Activated T-helper 1 cell treated with Interleukin-2 at 50 U/mL for 16 hours (primary cell): ENCODE measurements around the gene UBE2QL1.

Experiments used
- DNase-seq: peaks from one replicate; pipeline ENCODE4 v3.0.0-alpha.2; 2020; ENCODE audit warnings: low read depth

Gene UBE2QL1

DNA sequence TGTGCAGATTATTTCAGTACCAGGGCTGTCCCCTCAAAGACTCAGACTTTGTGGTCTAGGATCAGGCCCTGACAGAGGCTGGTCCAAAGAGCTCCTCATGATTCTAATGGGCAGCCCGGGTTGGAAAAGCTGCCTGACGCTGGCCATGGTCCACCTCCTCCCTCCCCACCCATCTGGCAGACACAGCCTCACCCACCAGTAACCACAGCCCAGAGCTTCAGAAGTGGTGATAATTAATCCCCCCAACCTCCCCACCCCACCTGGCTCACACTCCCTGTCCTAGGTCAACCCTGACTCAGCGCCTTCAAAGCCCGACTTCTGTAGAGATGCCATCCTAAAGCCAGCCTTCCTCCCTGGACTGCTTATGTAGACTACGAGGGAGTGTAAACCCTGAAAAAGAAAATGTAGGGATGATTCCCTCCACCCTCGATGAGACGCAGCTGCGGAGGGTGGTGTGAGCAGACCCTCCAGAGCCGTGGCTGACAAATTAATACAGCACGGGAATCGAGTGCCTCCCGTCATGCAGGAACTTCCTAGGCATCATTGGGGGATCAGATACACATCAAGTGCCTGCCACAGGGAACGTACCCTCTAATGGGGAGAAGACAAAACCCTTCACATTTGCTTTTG, 7.0 kb downstream of the UBE2QL1 start:
- no peak for DNase-seq

DNA sequence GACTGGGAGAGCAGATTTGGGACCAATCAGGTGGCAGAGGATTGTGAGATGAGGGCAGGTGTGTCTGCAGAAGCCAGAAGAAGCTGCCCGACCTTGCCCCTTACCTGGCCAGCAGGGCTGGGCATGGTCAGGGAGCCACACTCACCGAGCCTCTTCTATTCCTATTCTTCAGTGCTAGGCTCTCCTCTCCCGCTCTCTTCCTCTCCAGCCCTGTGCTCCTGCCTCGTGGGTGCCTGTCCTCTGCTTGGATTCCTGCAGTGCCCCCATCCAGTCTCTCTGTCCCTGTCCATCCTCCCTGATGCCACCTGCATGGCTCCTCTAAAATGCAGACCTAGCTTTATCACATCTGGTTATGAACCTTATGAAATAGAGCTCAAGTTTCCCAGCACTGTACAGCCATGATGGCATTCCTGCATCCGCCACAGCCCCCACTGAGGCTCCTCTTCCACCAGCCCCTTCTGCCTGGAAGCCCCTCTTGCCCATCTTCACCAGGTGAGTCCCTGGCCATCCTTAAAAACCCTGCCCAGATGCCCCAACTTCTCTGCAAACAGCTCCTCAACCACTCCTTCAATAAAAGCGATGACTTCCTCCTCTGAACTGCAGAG, 8.2 kb downstream of the UBE2QL1 start:
- DNase-seq = no peak

DNA sequence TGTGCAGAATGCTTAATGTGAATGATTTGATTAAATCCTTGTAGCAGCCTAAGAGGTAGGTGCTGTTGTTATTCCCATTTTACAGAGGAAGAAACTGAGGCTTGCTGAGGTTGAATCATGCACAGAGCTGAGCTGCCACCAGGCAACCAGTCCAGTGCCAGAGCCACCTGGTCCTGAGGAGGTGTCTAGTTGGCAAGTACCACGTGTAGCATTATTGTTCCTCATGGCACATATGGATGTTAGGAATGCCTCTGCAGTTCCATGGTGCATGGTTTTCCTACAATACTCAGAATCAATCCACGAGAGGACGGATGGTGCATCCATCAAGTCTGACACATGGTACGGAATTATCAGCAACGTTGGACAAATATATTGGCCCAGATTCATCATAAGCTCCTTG, 8.9 kb downstream of the UBE2QL1 start:
- no peak for DNase-seq

DNA sequence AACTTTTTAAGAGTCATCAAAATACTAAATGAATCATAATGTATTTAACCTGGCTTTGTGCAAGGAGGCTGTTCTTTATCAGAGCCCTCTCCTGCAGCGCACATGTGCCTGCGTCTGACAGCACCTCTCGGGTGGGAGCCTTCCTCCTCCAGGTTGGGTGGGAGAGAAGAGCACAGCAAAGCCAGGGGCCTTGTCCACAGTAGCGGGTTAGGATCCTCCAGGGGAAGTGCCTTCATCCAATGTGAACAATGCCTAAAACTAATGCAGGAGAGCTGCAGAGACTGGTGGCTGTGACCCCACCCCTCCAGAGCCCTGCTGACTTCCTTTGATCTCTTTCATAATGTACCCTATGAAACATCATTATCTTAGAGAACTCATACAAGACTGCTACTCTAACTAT, 10.2 kb downstream of the UBE2QL1 start:
- DNase-seq = no peak

DNA sequence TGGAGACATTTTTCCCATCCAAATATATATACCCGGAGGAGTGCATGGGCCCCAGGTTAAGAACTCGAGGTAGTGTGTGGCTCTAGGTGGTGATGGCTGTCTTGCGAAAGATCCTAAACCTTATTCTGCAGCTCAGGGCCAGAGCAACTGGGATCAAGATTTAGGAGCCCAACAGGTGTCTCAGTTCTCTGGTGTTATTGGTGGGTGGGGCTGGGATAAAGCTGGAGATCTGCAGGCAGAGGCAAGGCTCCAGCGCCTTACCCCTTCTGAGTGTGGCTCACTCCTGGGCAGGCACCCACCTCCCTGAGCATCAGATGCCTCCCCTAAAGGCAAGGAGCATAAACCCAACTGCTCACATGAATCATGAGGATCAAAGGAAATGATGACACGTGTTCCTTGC, 11.2 kb downstream of the UBE2QL1 start:
- no peak for DNase-seq

DNA sequence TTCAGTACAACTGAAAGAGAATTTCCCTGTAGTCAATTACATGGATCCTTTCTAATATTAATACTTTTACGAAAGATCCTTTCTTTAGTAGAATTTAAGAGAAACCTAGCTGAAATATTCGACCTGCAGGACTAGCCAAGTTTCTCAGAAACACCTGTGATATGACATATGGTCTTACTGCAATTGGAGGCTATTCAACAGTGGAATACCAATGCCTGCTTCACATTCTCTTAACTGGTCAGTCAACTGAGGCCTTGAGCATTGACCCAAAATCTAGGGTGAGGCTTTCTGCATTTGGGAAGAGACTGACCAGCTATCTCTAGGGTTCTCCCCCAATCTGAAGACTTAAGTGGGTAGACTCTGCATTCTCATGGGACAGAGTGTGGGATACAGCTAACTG, 12.3 kb downstream of the UBE2QL1 start:
- no peak for DNase-seq

DNA sequence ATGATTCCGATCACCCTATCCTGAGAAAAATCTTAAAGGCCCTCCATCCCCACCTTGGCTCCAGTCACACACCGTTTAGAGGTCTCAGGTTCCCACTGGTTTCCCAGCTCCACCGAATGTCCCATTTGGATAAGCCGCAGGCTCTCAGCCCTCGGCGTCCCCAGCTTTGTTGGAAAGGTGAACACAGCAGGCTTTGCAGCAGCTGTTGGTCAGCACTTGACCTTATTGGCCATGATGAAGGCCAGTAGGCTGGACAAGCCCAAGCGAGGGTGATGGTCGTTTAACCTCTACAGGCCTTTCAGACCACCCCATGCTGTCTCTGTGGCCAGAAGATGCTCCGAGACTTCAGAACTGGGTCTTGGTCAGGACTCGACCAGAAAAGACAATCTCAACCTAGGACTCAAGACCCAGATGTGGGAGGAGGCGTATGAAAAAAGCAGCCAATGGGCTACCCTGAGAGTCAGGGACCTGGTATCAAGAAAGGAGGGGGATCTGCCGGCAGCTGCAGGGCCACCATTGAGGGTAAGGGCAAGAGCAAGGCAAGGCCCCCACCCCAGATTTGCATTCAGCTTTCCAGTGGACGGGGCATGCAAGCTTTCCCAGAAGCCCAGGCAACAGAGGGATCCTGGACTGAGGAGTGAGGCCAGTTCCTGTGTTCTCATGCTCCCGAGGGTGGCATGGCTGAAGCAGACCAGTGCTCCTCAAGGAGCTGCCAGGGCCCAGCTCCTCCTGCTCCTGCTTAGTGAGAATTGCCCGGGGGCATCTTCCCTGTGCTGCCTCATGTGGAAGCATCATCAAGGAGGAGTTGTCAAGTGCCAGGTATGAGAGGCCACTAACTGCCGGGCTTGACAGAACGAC, 13.4 kb downstream of the UBE2QL1 start:
- DNase-seq = no peak

DNA sequence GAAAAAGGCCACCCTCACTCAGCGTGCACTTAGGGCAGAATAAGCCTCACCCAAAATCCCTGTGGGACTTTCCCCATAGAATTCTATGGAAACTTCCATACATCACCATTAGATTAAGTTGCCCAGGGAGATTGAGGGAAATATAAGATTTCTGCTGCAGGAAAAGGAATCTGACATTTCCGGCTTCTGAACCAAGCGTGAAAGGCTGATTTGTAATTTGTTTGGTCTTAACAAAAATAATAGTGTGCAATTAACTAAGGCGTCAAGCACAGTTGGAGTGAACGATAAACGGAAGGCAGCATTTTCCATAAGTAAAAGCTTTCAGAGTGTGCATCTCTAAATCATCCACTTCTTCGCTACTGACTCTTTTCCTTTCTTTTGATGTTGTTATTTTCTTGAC, 14.0 kb downstream of the UBE2QL1 start:
- no peak for DNase-seq

DNA sequence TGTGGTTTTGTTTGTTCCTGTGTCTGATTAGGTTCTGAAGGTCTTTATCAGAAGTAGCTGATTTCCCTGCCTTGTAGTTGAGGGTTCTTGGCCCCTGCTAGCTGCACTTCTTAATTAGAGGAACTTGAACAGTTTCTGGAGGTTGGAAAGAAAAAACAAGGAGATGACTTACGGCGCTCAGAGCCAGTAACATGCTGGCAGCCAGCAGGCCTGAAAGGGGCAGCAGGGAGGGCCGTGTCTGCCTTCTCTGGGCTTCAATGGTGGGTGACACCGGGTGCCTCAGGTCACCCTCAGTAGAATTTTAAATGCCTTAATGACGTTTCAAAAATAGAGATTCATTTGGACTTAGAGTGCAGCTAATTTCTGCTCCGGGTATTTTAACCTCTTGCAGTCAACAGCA, 15.8 kb downstream of the UBE2QL1 start:
- DNase-seq = no peak

DNA sequence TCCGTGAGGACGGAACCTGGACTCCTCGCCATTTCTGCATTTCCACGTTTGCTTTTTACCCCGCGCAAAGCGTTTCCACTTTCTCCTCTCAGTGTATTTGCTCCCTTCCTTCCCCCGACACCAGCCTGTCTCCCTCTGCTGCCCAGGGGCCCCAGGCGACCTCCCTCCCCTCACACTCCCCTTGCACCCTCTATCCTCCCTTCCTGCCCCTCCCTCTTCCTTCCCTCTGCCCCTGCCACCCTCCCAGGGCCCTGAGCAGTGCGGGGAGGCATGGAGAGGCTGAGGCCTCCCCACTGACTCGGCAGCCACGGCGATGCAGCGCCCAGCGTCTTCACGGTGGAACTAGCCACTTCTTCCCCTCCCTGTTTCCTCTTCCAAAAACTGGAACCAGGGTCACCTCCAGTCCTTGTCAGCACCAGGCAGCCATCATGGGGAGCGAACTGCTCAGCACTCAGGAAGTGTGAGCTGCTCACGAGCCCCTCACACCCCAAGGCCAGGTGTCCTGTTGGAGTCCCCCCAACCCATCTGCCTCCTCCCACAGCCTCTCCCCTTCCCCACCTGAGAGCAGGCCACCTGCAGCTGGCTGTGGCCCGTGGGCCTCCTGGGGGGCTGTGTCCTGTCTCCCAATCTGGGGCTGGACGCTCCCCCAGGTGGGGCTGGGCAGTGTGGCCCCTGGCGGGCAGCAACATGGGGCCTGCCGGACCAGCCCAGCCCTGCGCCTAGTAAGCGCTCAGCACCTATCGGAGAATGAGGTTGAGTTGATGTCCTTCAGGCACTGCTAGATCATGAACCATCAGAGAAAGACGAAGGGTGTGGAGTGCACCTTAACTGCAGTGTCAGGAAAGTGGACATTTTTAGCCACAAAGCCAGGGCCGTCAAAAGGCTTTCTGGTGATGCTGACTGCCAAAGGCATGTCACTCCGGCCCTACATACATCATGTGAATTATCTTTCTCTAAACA, 17.5 kb downstream of the UBE2QL1 start:
- no peak for DNase-seq

DNA sequence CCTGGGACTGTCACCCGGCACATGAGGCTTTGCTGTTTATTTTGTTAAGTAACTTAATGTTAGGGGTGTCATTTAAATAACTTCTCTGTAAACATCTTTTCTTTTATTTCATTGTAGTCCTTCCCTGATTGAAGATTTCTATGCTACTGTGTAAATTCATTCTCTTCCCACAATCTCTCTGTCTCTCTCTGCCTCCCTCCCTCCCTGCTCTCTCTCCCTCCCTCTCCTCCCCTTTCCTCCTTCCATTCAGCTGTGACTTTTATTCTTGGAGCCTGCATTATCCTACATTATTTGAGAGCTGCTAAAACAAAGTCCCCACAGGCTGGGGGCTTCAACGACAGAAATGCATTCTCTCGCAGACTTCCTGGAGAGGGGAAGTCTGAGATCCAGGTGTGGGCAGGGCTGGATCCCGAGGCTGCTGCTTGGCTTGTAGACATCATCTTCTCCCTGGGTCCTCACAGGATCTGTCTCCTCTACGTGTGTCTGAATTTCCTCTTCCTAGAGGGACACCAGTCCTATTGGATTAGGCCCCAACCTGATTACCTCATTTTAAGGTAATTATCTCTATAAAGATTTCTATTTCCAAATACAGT, 18.4 kb downstream of the UBE2QL1 start:
- no peak for DNase-seq

DNA sequence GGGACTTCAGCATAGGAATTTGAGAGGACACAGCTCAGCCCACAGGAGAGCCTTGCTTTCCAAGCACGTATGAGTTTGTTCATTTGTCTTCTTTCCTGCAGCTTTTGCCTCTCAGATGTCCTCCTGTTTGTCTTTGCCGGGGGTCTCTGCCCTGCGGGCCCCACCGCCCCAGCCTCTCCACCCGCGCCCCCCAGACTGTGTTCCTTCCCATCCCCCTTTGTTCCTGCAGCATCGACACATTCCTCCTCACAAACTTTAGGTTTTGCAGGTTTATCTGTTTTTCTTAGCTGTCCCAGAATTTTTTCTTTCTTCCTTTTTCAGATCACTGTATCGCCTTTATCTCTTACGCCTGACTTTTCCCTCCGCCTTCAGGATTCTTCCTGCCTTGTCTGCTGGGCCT, 18.9 kb downstream of the UBE2QL1 start:
- DNase-seq = no peak

DNA sequence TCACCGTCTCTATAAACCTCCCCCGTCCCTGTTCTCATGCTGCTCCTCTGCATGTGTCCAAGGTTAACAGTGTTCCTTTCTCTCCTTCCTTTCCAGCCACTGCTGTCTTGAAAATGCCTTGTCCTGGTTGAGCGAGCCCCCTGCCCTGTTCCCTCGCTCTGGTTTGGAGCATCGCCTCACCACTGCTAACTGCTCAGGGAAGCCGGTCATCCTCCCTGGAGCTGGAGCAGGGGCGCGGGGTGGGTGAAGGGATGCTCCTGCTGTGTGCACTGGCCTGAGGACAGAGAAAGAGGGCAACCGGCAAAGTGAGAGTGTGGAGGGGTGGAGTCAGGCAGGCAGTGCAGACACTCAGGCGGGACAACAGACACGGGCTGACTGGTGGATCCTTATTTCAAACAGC, 19.4 kb downstream of the UBE2QL1 start:
- DNase-seq = no peak

DNA sequence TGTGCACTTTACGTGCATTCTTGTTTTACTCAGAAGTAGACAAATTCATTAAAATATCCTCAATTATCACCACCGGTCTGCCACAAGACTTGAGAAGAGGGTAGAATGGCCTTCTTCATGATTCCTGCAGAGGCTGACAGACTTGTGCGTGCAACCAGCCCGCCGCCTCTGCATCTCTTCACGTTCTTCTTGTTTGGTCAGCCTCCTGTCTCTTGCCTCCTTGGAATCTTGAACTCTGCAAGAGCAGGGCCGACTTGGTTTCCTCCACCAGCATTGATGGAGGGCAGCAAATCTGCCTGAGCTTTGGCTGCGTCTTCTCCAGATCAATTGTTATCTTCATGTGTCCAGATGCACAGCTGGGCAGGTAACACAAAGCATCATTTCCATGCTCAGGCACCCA, 20.2 kb downstream of the UBE2QL1 start:
- DNase-seq = no peak

DNA sequence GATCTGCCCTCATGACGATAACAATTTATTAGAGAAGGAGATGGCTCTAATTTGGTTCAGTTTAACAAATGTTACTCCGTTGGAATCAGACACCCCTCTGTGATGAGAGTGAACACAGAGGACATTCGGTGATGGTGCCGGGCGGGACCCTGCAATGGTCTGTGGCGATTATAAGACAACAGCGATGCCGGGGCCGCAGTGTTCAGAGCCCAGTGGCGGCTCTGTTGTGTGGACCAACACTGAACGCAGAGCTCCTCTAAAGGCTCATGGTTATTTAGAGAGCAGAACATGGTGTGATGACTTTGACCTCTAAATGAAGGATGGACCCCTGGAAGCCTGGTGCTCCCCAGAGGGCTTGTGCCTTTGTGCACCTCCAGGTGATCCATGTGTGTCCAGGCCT, 21.2 kb downstream of the UBE2QL1 start:
- no peak for DNase-seq

DNA sequence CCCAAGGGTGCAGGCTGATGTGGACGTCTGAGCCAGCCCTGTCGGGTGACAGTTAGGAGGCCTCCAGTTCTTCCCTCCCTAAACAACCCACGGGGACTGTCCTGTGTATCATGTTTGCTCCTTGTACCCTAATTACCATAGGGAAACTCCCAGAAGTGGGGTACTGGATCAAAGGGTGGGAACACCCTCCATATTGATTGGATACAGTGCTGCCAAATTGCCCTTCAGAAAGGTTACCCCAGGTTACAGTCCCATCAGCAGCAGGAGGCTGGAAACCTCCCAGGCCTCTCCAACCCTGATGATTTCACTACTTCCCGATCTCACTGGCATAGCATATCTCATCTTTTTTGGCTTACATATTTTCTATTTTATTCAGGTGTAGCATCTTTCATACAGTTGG, 22.0 kb downstream of the UBE2QL1 start:
- no peak for DNase-seq

DNA sequence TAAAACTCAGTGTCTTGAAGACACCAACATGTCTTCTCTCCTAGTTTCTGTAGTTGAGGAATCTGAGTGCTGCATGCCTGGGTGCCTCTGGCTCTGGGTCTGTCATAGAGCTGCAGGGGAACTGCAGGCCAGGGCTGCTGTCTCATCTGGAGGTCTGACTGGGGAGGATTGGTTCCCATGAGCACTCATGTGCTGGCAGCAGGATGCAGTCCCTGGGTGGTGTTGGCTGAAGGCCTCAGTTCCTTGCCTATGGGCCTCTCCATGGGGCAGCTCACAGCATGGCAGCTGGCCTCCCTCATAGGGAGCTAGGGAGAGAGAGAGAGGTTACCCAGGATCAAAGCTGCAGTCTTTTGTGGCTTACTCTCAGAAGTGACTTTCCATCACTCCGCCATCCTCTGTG, 22.6 kb downstream of the UBE2QL1 start:
- no peak for DNase-seq

DNA sequence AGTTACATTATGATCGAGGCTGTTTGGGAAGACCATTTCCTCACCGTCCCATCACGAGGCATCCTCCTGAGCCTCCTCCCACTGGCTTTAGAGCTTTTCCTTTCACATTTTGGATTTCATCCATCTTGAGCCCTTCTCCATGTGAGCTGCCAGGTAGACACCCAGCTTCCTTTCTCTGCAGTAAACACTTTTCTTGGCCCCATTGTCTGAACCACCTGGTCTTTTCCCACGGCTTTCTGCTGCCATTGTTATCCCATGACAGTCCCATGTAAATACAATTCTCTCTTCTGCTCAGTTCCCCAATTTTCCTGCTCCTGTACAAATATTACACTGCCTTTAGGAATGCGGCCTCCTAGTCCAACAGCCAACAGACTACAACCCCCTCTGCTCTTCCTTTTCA, 24.1 kb downstream of the UBE2QL1 start:
- no peak for DNase-seq

DNA sequence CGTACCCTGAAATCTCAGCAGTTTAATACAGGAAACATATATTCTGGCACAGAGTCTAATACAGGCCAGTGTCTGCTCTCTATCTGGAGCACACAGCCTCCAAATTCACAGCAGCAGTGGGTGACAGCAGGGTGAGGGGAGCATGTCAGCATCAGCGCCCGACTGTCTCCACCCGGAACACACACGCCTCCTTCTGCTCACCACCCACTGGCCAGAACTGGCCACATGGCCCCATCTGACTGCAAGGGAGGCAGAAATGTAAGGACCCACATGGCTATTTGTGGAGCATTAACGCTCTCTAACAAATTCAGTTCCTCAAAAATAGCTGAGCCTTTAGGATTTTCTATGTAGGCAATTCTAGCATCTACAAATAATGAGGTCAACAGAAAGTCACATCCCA, 24.6 kb downstream of the UBE2QL1 start:
- no peak for DNase-seq

DNA sequence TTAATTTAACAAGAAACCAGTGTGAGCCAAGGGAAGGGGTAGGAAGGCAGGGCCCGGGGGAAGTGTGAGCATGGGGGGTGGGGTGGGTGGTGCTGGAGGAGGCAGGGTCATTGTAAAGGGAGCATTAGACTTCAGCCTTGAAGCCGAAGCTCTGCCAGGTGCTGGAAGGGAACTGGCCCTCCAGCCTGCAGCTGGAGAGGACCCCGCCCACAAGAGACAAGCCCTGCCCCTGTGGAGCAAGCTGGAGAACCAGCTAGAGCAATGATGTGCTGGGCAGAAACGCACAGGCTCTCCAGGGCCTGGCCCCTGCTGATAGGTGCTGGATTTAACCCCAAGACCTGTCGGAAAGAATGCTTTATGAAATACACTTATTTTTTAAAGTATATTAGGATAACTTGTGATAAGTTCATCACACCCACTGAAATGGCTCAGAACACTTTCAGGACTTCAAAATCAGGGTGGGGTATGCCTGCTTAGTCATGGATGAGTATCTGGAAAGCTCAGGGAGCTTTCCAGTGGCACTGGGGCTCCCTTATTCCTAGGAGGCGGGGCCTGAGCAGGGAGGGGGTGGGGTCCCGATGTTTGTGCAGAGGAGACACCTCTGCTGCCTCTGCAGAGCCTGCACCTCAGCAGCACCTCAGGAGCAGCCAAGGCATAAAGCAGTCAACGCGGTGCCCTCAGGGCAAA, 27.1 kb downstream of the UBE2QL1 start:
- no peak for DNase-seq

DNA sequence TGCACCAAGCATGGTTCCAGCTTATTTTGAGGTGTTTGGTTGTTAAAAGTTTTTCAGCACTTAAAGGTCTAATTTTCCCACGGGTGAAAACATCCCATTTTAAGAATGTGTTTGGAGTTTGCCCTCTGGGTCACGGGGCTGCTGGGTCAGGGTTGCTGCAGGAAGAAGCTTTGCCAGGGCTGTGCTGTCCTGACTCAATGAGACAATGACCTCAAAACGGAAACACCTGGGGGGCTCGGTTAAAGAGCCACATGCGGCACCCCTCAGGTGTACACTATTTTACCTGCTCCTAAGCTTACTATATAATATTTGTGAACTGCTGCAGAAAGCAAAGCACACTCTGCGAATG, 27.6 kb downstream of the UBE2QL1 start:
- DNase-seq = no peak
